B cell (primary cell): ENCODE data around the gene MAP4K4. TPM values are rescaled to one million over a fixed set of nuclear protein-coding genes. Genes with fewer than 3 reads are reported as not detected.

ENCODE experiments used
- ATAC-seq: fragments of 200-7000 bp; cut with Tn5 transposase; one replicate; pipeline ENCODE4 v1.10.0; 2021; ENCODE audit warnings: low read depth, mild to moderate bottlenecking, moderate number of reproducible peaks, moderate library complexity
- CTCF ChIA-PET: fragments of 350-600 bp; sonication (Branson Sonifier 250); formaldehyde crosslinking; loops from one replicate; lab custom pipeline; 2021; ENCODE audit warnings: antibody characterized with exemption, inconsistent platforms; lab: Charles Lee
- POLR2A ChIA-PET: fragments of 350-600 bp; sonication (Branson Sonifier 250); formaldehyde crosslinking; loops from one replicate; lab custom pipeline; 2021; ENCODE audit warnings: antibody characterized with exemption; lab: Charles Lee
- DNase-seq: peaks from one replicate; pipeline ENCODE4 v3.0.0; 2013
- H2AFZ ChIP-seq: 2 replicates; pipeline ENCODE4 v1.6.1; 2012; ENCODE audit warnings: mild to moderate bottlenecking, low read depth, low read length; ENCODE audit not compliant: insufficient read depth, poor library complexity, severe bottlenecking
- H3K27ac ChIP-seq, 2 donors: 1 replicate in 1 of 2; 2 replicates in 1 of 2; pipeline ENCODE4 v1.5.1; 2012 to 2013; ENCODE audit warnings: low read length in 2 of 2, mild to moderate bottlenecking in 2 of 2, moderate library complexity in 1 of 2
- H3K27me3 ChIP-seq, 4 experiments: fragments of 200-600 bp in 1 of 4; sonication (generic) in 1 of 4; replicated peaks in 1 of 4; 1 replicate in 2 of 4; 2 replicates in 2 of 4; pipeline versions ENCODE4 v1.6.1 to v1.7.0; 2013 to 2016; ENCODE audit warnings: low read length in 3 of 4, mild to moderate bottlenecking in 2 of 4, mixed read lengths in 1 of 4, moderate library complexity in 1 of 4; ENCODE audit not compliant: insufficient read depth in 4 of 4, control insufficient read depth in 3 of 4; ENCODE audit errors: control extremely low read depth in 1 of 4
- H3K36me3 ChIP-seq, 2 experiments: replicated peaks in 1 of 2; 1 replicate in 1 of 2; 2 replicates in 1 of 2; pipeline versions ENCODE4 v1.6.1 to v1.7.1; 2013; ENCODE audit warnings: low read length in 1 of 2; ENCODE audit not compliant: insufficient read depth in 2 of 2, control insufficient read depth in 1 of 2; ENCODE audit errors: control extremely low read depth in 1 of 2, extremely low read depth in 1 of 2
- H3K4me1 ChIP-seq, 2 donors: fragments of 200-600 bp in 1 of 2; sonication (generic) in 1 of 2; 1 replicate in 1 of 2; 2 replicates in 1 of 2; pipeline versions ENCODE4 v1.5.1 to v1.6.1; 2013 to 2017; ENCODE audit warnings: low read length in 2 of 2; ENCODE audit not compliant: control insufficient read depth in 2 of 2, insufficient read depth in 2 of 2
- H3K4me2 ChIP-seq: replicated peaks from 2 replicates; pipeline ENCODE3; 2012; ENCODE audit warnings: mild to moderate bottlenecking, low read depth, low read length; ENCODE audit not compliant: poor library complexity, severe bottlenecking
- H3K4me3 ChIP-seq, 5 experiments: fragments of 200-600 bp in 1 of 5; sonication (generic) in 1 of 5; 1 replicate in 3 of 5; 2 replicates in 2 of 5; pipeline versions ENCODE4 v1.5.1 to v1.7.0; 2011 to 2016; ENCODE audit warnings: low read length in 4 of 5, mild to moderate bottlenecking in 4 of 5, low read depth in 2 of 5, control low read depth in 1 of 5, moderate library complexity in 1 of 5; ENCODE audit not compliant: insufficient read depth in 1 of 5; ENCODE audit errors: control extremely low read depth in 1 of 5, extremely low read depth in 1 of 5
- H3K79me2 ChIP-seq: fragments of 200-600 bp; sonication (generic); one replicate; pipeline ENCODE4 v1.6.0; 2016; ENCODE audit warnings: low read length; ENCODE audit not compliant: control insufficient read depth, insufficient read depth
- H3K9ac ChIP-seq: fragments of 200-600 bp; sonication (generic); 2 replicates; pipeline ENCODE4 v1.6.1; 2017; ENCODE audit warnings: mild to moderate bottlenecking, low read length, moderate library complexity
- H3K9me3 ChIP-seq, 3 donors: one replicate each; pipeline versions ENCODE4 v1.6.1 to v1.7.1; 2013; ENCODE audit warnings: low read length in 2 of 3; ENCODE audit not compliant: control insufficient read depth in 2 of 3, insufficient read depth in 1 of 3; ENCODE audit errors: control extremely low read depth in 1 of 3
- H4K20me1 ChIP-seq: 2 replicates; pipeline ENCODE4 v1.6.0; 2012; ENCODE audit warnings: mild to moderate bottlenecking, low read length; ENCODE audit not compliant: insufficient read depth, control insufficient read depth, poor library complexity, severe bottlenecking
- H3K27ac Mint-ChIP-seq: one replicate; pipeline ENCODE4 v1.8.0; 2021; ENCODE audit warnings: mixed read lengths
- H3K27me3 Mint-ChIP-seq: one replicate; pipeline ENCODE4 v1.8.0; 2021; ENCODE audit warnings: mixed read lengths
- H3K4me1 Mint-ChIP-seq: one replicate; pipeline ENCODE4 v1.8.0; 2021; ENCODE audit warnings: mixed read lengths
- H3K4me3 Mint-ChIP-seq: one replicate; pipeline ENCODE4 v1.8.0; 2021; ENCODE audit warnings: mixed read lengths
- H3K9me3 Mint-ChIP-seq: one replicate; pipeline ENCODE4 v1.8.0; 2022; ENCODE audit warnings: mixed read lengths; ENCODE audit not compliant: insufficient read depth
- CTCF ChIP-seq: fragments of 200-600 bp; IDR thresholded peaks from one replicate; pipeline ENCODE4 v1.8.0; 2022; ENCODE audit warnings: antibody characterized with exemption, mild to moderate bottlenecking
- EZH2 ChIP-seq: IDR thresholded peaks from 2 replicates; pipeline ENCODE4 v1.6.1; 2012; ENCODE audit warnings: borderline replicate concordance, low read depth, mild to moderate bottlenecking, moderate library complexity, low read length; ENCODE audit not compliant: insufficient read depth, poor library complexity, severe bottlenecking
- WGBS: methylation state at CpG from one replicate; pipeline ENCODE4 v1.1.5; 2013; ENCODE audit warnings: missing lambda C conversion rate; ENCODE audit not compliant: insufficient coverage; 5-methylcytosine and 5-hydroxymethylcytosine counted together
- intact Hi-C: fragments of 100-400 bp; cut with micrococcal nuclease; formaldehyde crosslinking; loops from one replicate; pipeline ENCODE4 v1.10.0; 2022
- polyA plus RNA-seq: library from polyadenylated mRNA; depleted of rRNA; stranded (reverse); fragments of >200 nt; gene quantifications from 2 replicates; pipeline ENCODE4 v1.2.3, GENCODE V29; 2012
- total RNA-seq, 2 donors: library from RNA; stranded (reverse); fragments of 120-200 nt in 1 of 2; gene quantifications; 1 replicate in 1 of 2; 2 replicates in 1 of 2; pipeline versions ENCODE4 v1.2.3 to v1.2.4, GENCODE V29; 2013 to 2022

Gene MAP4K4
- total and polyA plus RNA-seq, 2 donors (not counting 1 experiment from before 2014, with no cell fraction given), result 54.8 to 280 TPM

- no peaks in the 10 kb centered on the region for H3K27me3 ChIP-seq
- DNase-seq, result no peak
- H3K9me3 ChIP-seq, result no peaks in the 10 kb centered on the region
- no peaks in the 10 kb centered on the region for H4K20me1 ChIP-seq
- Mint-ChIP-seq H3K4me1 (peaks cover 9% of the 10 kb centered on the region), H3K27me3 (no peaks in the 10 kb centered on the region), H3K4me3 (no peak overlapping the region), H3K9me3 (no peaks in the 10 kb centered on the region), H3K27ac (no peak overlapping the region)
- ChIA-PET CTCF (interaction anchor here (1.2 kb wide), 1 partner anchor 22 kb away, joined by 4 read pairs; no protein-coding TSS in a partner anchor), POLR2A (interaction anchor here (0.6 kb wide), 1 partner anchor 63 kb away, joined by 6 read pairs; no protein-coding TSS in a partner anchor)
- TF ChIP-seq EZH2 (no peak), CTCF (no peak)
- H3K4me2 ChIP-seq, result no peak overlapping the region
- 95% methylated on average over 4 of the region's 5 CpGs for WGBS
- no peak overlapping the region for H3K27ac ChIP-seq
- H3K4me1 ChIP-seq, result no peaks in the 10 kb centered on the region
- no peak for ATAC-seq
- H2AFZ ChIP-seq, result no peak overlapping the region
- intact Hi-C loops, result loop anchor here (5.0 kb wide), 1 partner anchor 34 kb away; no protein-coding TSS in a partner anchor
- H3K36me3 ChIP-seq, result no peaks in the 10 kb centered on the region
- H3K79me2 ChIP-seq, result no peaks in the 10 kb centered on the region
- H3K4me3 ChIP-seq, result no peak overlapping the region
- H3K9ac ChIP-seq, result no peak overlapping the region
These were observed 9.2 kb upstream of the MAP4K4 start for GRCh38 chr2:101688261-101688660.

GRCh38 chr2:101689114-101689825 is 8.2 kb upstream of the MAP4K4 start:
- WGBS, result no CpG with 5 or more reads among the region's 1 CpG

More at GRCh38 chr2:101689114-101689825, 8.2 kb upstream of the MAP4K4 start:
- no peaks in the 10 kb centered on the region for H3K4me1 ChIP-seq
- Mint-ChIP-seq H3K27ac (no peak overlapping the region), H3K4me3 (no peak overlapping the region), H3K9me3 (no peaks in the 10 kb centered on the region), H3K4me1 (peaks cover 9% of the 10 kb centered on the region), H3K27me3 (no peaks in the 10 kb centered on the region)
- ATAC-seq (no peak), DNase-seq (no peak)
- no peaks in the 10 kb centered on the region for H3K27me3 ChIP-seq
- no peaks in the 10 kb centered on the region for H3K36me3 ChIP-seq
- H4K20me1 ChIP-seq, result no peaks in the 10 kb centered on the region
- no peaks in the 10 kb centered on the region for H3K9me3 ChIP-seq
- H3K79me2 ChIP-seq, result no peaks in the 10 kb centered on the region
- ChIA-PET CTCF (interaction anchor here (1.2 to 1.4 kb wide), 2 partner anchors 21 to 134 kb away, joined by 4 to 5 read pairs; no protein-coding TSS in a partner anchor), POLR2A (interaction anchor here (1.3 kb wide), 1 partner anchor 108 kb away, joined by 4 read pairs; no protein-coding TSS in a partner anchor)
- H2AFZ ChIP-seq, result no peak overlapping the region
- no peak for TF ChIP-seq EZH2
- TF ChIP-seq CTCF, result no peak
- intact Hi-C loops, result loop anchor here (5.0 kb wide), 1 partner anchor 33 kb away; no protein-coding TSS in a partner anchor
- H3K4me2 ChIP-seq, result no peak overlapping the region
- H3K9ac ChIP-seq, result no peak overlapping the region
- no peak overlapping the region for H3K4me3 ChIP-seq
- peak overlapping the region in 1 of 2 donors; percentile 33 for H3K27ac ChIP-seq
